ENCODE results near the gene COL5A1.

The COL5A1 gene

DNA sequence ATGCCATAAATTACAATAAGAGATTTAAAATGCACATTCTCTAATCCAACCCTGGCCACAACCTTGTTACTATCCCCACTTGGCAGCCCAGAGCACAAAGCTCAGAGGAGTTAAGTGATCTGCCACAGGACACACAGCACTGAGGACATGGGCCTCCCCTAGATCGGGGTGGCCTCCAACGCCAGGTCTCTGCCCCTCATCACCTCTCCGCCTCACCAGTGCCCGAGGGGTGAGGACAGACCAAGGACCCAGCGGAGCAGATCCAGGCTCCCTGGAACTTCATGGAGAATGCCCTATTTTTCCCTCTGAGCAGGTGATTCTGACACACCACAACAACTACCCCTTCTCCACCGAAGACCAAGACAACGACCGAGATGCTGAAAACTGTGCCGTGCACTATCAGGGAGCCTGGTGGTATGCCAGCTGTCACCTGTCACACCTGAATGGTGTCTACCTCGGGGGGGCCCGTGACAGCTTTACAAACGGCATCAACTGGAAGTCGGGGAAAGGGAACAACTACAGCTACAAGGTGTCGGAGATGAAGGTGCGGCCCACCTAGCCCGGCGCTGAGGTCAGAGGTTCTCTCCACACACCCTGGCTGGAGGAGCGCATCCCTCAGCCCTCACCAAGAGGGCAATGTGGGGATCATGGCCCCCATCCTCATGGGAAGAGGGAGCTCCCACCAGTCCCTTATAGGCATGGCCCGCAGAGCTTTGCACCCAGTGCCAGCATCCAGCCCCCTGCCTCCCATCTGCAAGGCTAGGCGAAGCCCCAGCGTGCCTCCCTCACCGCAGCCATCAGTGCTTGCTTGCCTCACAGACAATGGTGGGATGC lies 226.5 kb downstream of the COL5A1 start:
- no peak overlapping the region for H2AFZ ChIP-seq (ENCODE audit: low read depth, low read length)
- no peak overlapping the region for H3K9ac ChIP-seq (ENCODE audit: low read depth, low read length)
- H3K27ac ChIP-seq (ENCODE audit: low read length) = no peak overlapping the region
- no peaks in the 10 kb centered on the region for H4K20me1 ChIP-seq (ENCODE audit: insufficient read depth, low read length)
- no peaks in the 10 kb centered on the region for H3K79me2 ChIP-seq (ENCODE audit: insufficient read depth, low read length)
- H3K4me2 ChIP-seq (ENCODE audit: insufficient read depth, low read length) = no peak overlapping the region
- H3K4me1 ChIP-seq (ENCODE audit: insufficient read depth, low read length) = no peaks in the 10 kb centered on the region
- H3K36me3 ChIP-seq (ENCODE audit: insufficient read depth, low read length) = no peaks in the 10 kb centered on the region
- no peaks in the 10 kb centered on the region for H3K9me3 ChIP-seq (ENCODE audit: insufficient read depth, low read length, severe bottlenecking)
- ATAC-seq (ENCODE audit: insufficient read depth, low read depth) (no peak), DNase-seq (no peak)
- H3K27me3 ChIP-seq (ENCODE audit: insufficient read depth, low read length, poor library complexity) = no peaks in the 10 kb centered on the region
- no peak overlapping the region for H3K4me3 ChIP-seq (ENCODE audit: low read depth in 1 of 2, low read length in 2 of 2)
- TF ChIP-seq EZH2 (IDR thresholded peaks at IDR 0.05; ENCODE audit: borderline replicate concordance, low read depth, low read length, severe bottlenecking) = no peak
- TF ChIP-seq, protein P1, sequence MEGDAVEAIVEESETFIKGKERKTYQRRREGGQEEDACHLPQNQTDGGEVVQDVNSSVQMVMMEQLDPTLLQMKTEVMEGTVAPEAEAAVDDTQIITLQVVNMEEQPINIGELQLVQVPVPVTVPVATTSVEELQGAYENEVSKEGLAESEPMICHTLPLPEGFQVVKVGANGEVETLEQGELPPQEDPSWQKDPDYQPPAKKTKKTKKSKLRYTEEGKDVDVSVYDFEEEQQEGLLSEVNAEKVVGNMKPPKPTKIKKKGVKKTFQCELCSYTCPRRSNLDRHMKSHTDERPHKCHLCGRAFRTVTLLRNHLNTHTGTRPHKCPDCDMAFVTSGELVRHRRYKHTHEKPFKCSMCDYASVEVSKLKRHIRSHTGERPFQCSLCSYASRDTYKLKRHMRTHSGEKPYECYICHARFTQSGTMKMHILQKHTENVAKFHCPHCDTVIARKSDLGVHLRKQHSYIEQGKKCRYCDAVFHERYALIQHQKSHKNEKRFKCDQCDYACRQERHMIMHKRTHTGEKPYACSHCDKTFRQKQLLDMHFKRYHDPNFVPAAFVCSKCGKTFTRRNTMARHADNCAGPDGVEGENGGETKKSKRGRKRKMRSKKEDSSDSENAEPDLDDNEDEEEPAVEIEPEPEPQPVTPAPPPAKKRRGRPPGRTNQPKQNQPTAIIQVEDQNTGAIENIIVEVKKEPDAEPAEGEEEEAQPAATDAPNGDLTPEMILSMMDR (IDR thresholded peaks at IDR 0.05; ENCODE audit: borderline replicate concordance, extremely low read depth, low read length, poor library complexity, severe bottlenecking) = no peak

DNA sequence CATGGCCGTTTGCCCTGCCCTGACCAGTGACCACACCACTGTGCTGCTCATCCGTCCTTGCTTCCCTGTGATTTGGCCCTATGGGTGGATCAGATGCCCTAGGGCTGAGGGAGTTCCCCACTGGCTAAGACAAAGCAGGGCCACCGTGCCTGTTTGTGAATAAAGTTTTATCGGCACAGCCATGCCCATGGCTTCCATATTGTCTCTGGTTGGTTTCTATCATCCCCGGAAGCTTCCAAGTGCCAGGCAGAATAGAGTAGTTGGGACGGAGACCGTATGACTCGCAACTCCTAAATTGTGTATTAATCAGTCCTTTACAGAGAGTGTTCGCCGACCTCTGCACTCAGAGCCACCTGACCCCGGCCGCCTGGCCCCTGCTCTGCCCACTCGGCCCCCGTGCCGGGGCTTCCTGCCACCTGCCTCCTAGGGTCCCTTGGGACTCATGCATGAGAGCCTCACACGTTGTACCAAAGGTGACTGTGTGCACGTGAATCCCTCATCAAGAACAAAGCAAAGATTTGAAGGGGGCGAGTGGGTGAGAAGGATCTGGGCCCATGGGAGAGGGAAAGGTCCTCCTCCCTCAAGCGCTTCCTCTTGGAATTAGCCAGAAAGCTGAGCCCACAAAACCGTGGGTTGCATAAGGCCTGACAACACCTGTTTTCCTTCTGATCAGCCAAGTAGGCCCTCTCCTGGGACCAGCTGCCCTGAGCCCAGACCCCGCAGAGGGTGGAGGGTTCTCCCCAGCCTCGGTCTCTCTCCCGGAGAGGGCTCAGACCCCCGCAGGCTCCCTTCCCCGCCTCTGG lies 227.3 kb downstream of the COL5A1 start:
- no peak overlapping the region for H2AFZ ChIP-seq (ENCODE audit: low read depth, low read length)
- H3K4me2 ChIP-seq (ENCODE audit: insufficient read depth, low read length) = no peak overlapping the region

DNA sequence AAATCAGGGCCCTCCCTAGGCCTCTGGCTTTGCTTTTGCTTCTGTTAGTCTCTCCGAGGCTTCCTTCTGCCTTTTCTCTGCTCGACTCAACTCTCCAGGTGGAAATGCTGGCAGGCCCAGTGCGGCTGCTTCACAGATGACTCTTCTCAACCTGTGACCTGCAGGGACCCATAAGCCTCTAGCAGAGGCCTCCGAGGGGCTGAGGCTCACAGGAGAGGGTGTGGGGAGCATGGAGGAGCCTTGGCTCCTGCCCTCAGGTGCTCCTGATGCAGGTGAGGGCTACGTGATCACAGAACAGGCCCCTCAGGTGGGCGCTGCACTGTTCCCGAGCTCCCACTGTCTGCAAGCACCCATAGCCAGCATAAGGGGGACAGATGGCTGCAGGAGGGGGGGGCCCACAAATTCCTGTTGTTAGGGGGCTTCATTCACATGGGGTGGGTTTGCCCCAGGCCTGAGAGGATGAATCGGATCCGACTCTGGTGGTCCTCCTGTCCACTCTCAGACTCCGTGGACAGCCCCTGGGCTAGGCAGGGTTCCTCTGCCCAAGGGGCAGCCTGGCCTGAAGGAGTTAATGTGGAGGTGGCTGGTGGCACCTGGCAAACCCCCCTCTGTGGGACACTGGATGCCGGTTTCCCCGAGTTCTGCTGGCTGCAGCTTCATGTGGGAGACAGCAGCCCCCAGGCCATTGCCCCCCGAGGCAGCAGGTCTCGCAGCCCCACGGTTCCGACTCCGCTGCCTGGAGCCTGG lies 228.1 kb downstream of the COL5A1 start:
- no peak overlapping the region for H2AFZ ChIP-seq (ENCODE audit: low read depth, low read length)

More for the DNA sequence above, 227.3 kb downstream of the COL5A1 start:
- no peaks in the 10 kb centered on the region for H4K20me1 ChIP-seq (ENCODE audit: insufficient read depth, low read length)
- H3K4me3 ChIP-seq (ENCODE audit: low read depth in 1 of 2, low read length in 2 of 2) = no peak overlapping the region
- no peaks in the 10 kb centered on the region for H3K4me1 ChIP-seq (ENCODE audit: insufficient read depth, low read length)
- no peak overlapping the region for H3K27ac ChIP-seq (ENCODE audit: low read length)
- H3K27me3 ChIP-seq (ENCODE audit: insufficient read depth, low read length, poor library complexity) = no peaks in the 10 kb centered on the region
- no peak for ATAC-seq (ENCODE audit: insufficient read depth, low read depth)
- H3K36me3 ChIP-seq (ENCODE audit: insufficient read depth, low read length) = no peaks in the 10 kb centered on the region
- no peaks in the 10 kb centered on the region for H3K9me3 ChIP-seq (ENCODE audit: insufficient read depth, low read length, severe bottlenecking)
- no peak overlapping the region for H3K9ac ChIP-seq (ENCODE audit: low read depth, low read length)
- H3K79me2 ChIP-seq (ENCODE audit: insufficient read depth, low read length) = no peaks in the 10 kb centered on the region
- DNase-seq = no peak
- no peak for TF ChIP-seq EZH2 (IDR thresholded peaks at IDR 0.05; ENCODE audit: borderline replicate concordance, low read depth, low read length, severe bottlenecking)
- TF ChIP-seq, protein P1 (IDR thresholded peaks at IDR 0.05; ENCODE audit: borderline replicate concordance, extremely low read depth, low read length, poor library complexity, severe bottlenecking) = no peak

More for the DNA sequence above, 228.1 kb downstream of the COL5A1 start:
- no peaks in the 10 kb centered on the region for H3K9me3 ChIP-seq (ENCODE audit: insufficient read depth, low read length, severe bottlenecking)
- TF ChIP-seq, protein P1 (IDR thresholded peaks at IDR 0.05; ENCODE audit: borderline replicate concordance, extremely low read depth, low read length, poor library complexity, severe bottlenecking) = no peak
- no peak for TF ChIP-seq EZH2 (IDR thresholded peaks at IDR 0.05; ENCODE audit: borderline replicate concordance, low read depth, low read length, severe bottlenecking)
- no peak overlapping the region for H3K9ac ChIP-seq (ENCODE audit: low read depth, low read length)
- H3K4me3 ChIP-seq (ENCODE audit: low read depth in 1 of 2, low read length in 2 of 2) = no peak overlapping the region
- no peaks in the 10 kb centered on the region for H3K27me3 ChIP-seq (ENCODE audit: insufficient read depth, low read length, poor library complexity)
- H3K27ac ChIP-seq (ENCODE audit: low read length) = no peak overlapping the region
- no peak overlapping the region for H3K4me2 ChIP-seq (ENCODE audit: insufficient read depth, low read length)
- no peaks in the 10 kb centered on the region for H3K79me2 ChIP-seq (ENCODE audit: insufficient read depth, low read length)
- DNase-seq (no peak), ATAC-seq (ENCODE audit: insufficient read depth, low read depth) (no peak)
- H3K4me1 ChIP-seq (ENCODE audit: insufficient read depth, low read length) = no peaks in the 10 kb centered on the region
- H3K36me3 ChIP-seq (ENCODE audit: insufficient read depth, low read length) = no peaks in the 10 kb centered on the region
- H4K20me1 ChIP-seq (ENCODE audit: insufficient read depth, low read length) = no peaks in the 10 kb centered on the region

Data from DND-41 (cell line).